GM12878 (cell line): Measurements from ENCODE around the gene RAB30. TPM values are rescaled to one million over a fixed set of nuclear protein-coding genes. Genes with fewer than 3 reads are reported as not detected.

Experiments used
- CREM ChIP-seq: IDR thresholded peaks from 2 replicates; pipeline ENCODE4 v1.6.1; 2014; ENCODE audit warnings: antibody characterized with exemption, low read depth
- ETV6 ChIP-seq, 2 experiments: fragments of 450-650 bp in 1 of 2; IDR thresholded peaks in 1 of 2; conservative IDR thresholded peaks in 1 of 2; 2 replicates each; pipeline ENCODE4 v1.6.1; 2014; ENCODE audit warnings: antibody characterized with exemption in 1 of 2, borderline replicate concordance in 1 of 2, low read depth in 1 of 2, mild to moderate bottlenecking in 1 of 2, moderate library complexity in 1 of 2
- FOXK2 ChIP-seq: fragments of 450-650 bp; IDR thresholded peaks from 2 replicates; pipeline ENCODE4 v1.6.1; 2017; ENCODE audit warnings: mild to moderate bottlenecking, moderate library complexity
- IKZF2 ChIP-seq, 2 experiments: fragments of 450-650 bp; IDR thresholded peaks; 2 replicates each; pipeline ENCODE4 v1.6.1; 2017; ENCODE audit warnings: mild to moderate bottlenecking in 2 of 2, moderate library complexity in 2 of 2
- JUND ChIP-seq: IDR thresholded peaks from 2 replicates; pipeline ENCODE4 v1.6.1; 2012; ENCODE audit warnings: low read depth, mild to moderate bottlenecking, low read length, improper control_type of control experiment, moderate library complexity
- KDM1A ChIP-seq: fragments of 200-600 bp; sonication (generic); IDR thresholded peaks from 2 replicates; pipeline ENCODE4 v1.6.1; 2016; ENCODE audit warnings: borderline replicate concordance
- MTA2 ChIP-seq: fragments of 450-650 bp; IDR thresholded peaks from 2 replicates; pipeline ENCODE4 v1.6.1; 2016; ENCODE audit warnings: low read depth, mild to moderate bottlenecking, moderate library complexity
- PAX8 ChIP-seq: fragments of 450-650 bp; IDR thresholded peaks from 2 replicates; pipeline ENCODE4 v1.6.1; 2017; ENCODE audit warnings: mild to moderate bottlenecking, moderate library complexity
- POLR2A ChIP-seq: IDR thresholded peaks from 2 replicates; pipeline ENCODE4 v1.6.1; 2011; ENCODE audit warnings: low read depth, mild to moderate bottlenecking, low read length
- POU2F2 ChIP-seq: IDR thresholded peaks from 3 replicates; pipeline ENCODE4 v1.6.1; 2011; ENCODE audit warnings: low read depth, mild to moderate bottlenecking, low read length, borderline replicate concordance
- RUNX3 ChIP-seq: IDR thresholded peaks from 2 replicates; pipeline ENCODE4 v1.6.1; 2012; ENCODE audit warnings: low read length, inconsistent platforms
- SREBF1 ChIP-seq: IDR thresholded peaks from 2 replicates; pipeline ENCODE4 v1.6.1; 2012; ENCODE audit warnings: mild to moderate bottlenecking, low read length
- TCF12 ChIP-seq: IDR thresholded peaks from 2 replicates; pipeline ENCODE4 v1.6.1; 2011; ENCODE audit warnings: low read depth, mild to moderate bottlenecking, low read length
- ZNF217 ChIP-seq: fragments of 450-650 bp; IDR thresholded peaks from 2 replicates; pipeline ENCODE4 v1.6.1; 2017; ENCODE audit warnings: antibody characterized with exemption, mild to moderate bottlenecking
- ZNF24 ChIP-seq: fragments of 450-650 bp; IDR thresholded peaks from 2 replicates; pipeline ENCODE4 v1.6.1; 2017; ENCODE audit warnings: antibody characterized with exemption, mild to moderate bottlenecking
- polyA plus RNA-seq, 11 experiments: library from polyadenylated mRNA; depleted of rRNA in 4 of 11; unstranded in 6 of 11; stranded (reverse) in 5 of 11; fragments of >200 nt; fragmentation: Nextera tagmentation in 4 of 11; fragmentation: Illumina TruSeq in 1 of 11; extraction: Ambion mirVana in 4 of 11; extraction: Trizol in 1 of 11; gene quantifications; 1 replicate in 1 of 11; 2 replicates in 10 of 11; pipeline versions ENCODE4 v1.2.1 to v1.2.3, GENCODE V29; 2011 to 2016; ENCODE audit warnings: inconsistent platforms in 2 of 11, missing spikeins in 2 of 11, low read depth in 1 of 11
- total RNA-seq, 4 experiments: library from RNA; depleted of rRNA in 3 of 4; stranded (reverse); fragments of >200 nt in 3 of 4; fragmentation: Illumina TruSeq in 1 of 4; extraction: Trizol in 1 of 4; gene quantifications; 2 replicates each; pipeline versions ENCODE4 v1.2.1 to v1.2.3, GENCODE V29; 2013 to 2021
- TF ChIP-seq, protein P1 (sequence below): fragments of 450-650 bp; IDR thresholded peaks from 2 replicates; pipeline ENCODE4 v1.6.1; 2016; ENCODE audit warnings: mild to moderate bottlenecking
- TF ChIP-seq, protein P2 (sequence below): IDR thresholded peaks from 2 replicates; pipeline ENCODE4 v1.6.1; 2011; ENCODE audit warnings: borderline replicate concordance, low read depth, mild to moderate bottlenecking, moderate library complexity, low read length; ENCODE audit not compliant: insufficient read depth, poor library complexity, severe bottlenecking
- TF ChIP-seq, protein P3 (sequence below): fragments of 150-350 bp; IDR thresholded peaks from 2 replicates; pipeline ENCODE4 v1.6.1; 2014; ENCODE audit warnings: mild to moderate bottlenecking, low read depth, low read length
- TF ChIP-seq, protein P4 (sequence below): fragments of 150-350 bp; IDR thresholded peaks from 2 replicates; pipeline ENCODE4 v1.6.1; 2016; ENCODE audit warnings: low read depth, low read length

RAB30 gene
- total and polyA plus RNA-seq, 10 of the 15 experiments (the other 5 are each of a cell fraction or from before 2014, with no cell fraction given): 9.8 to 26.7 (median 19.2) TPM

DNA sequence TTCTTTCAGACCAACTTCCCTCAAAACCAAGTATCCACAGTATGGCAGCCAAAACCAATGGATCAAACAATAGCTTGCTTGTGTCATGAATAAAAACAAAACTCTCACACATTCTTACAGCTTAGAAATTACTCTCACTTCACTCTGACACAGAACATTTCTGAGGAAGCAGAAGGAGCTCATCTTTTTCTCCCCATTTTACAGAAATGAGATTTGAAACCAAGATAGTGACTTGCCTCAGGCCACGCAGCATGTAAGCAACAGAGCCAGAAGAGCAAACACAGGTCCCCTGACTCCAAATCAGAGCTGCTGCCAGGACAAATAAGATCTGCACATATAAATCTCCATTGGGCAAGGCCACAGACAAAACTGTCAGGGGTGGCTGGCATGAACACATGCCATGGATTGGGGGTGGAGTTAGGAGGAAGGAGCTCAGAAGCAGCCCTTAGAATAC lies 64.8 kb downstream of the RAB30 start (continued):
- TF ChIP-seq, protein P1, sequence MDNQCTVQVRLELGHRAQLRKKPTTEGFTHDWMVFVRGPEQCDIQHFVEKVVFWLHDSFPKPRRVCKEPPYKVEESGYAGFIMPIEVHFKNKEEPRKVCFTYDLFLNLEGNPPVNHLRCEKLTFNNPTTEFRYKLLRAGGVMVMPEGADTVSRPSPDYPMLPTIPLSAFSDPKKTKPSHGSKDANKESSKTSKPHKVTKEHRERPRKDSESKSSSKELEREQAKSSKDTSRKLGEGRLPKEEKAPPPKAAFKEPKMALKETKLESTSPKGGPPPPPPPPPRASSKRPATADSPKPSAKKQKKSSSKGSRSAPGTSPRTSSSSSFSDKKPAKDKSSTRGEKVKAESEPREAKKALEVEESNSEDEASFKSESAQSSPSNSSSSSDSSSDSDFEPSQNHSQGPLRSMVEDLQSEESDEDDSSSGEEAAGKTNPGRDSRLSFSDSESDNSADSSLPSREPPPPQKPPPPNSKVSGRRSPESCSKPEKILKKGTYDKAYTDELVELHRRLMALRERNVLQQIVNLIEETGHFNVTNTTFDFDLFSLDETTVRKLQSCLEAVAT: 0 out of 2 replicates have a peak, but pooled peaks have one; percentile 25
- TF ChIP-seq POU2F2: no peak
- TF ChIP-seq SREBF1: no peak
- TF ChIP-seq KDM1A: no peak
- TF ChIP-seq POLR2A: no peak
- no peak for TF ChIP-seq FOXK2
- peak; percentile 38; the same call in 1 of the 2 replicates for TF ChIP-seq MTA2
- TF ChIP-seq, protein P2, sequence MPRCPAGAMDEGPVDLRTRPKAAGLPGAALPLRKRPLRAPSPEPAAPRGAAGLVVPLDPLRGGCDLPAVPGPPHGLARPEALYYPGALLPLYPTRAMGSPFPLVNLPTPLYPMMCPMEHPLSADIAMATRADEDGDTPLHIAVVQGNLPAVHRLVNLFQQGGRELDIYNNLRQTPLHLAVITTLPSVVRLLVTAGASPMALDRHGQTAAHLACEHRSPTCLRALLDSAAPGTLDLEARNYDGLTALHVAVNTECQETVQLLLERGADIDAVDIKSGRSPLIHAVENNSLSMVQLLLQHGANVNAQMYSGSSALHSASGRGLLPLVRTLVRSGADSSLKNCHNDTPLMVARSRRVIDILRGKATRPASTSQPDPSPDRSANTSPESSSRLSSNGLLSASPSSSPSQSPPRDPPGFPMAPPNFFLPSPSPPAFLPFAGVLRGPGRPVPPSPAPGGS: no peak
- no peak for TF ChIP-seq PAX8
- no peak for TF ChIP-seq JUND
- peak; percentile 89 for TF ChIP-seq ZNF217
- TF ChIP-seq, protein P3, sequence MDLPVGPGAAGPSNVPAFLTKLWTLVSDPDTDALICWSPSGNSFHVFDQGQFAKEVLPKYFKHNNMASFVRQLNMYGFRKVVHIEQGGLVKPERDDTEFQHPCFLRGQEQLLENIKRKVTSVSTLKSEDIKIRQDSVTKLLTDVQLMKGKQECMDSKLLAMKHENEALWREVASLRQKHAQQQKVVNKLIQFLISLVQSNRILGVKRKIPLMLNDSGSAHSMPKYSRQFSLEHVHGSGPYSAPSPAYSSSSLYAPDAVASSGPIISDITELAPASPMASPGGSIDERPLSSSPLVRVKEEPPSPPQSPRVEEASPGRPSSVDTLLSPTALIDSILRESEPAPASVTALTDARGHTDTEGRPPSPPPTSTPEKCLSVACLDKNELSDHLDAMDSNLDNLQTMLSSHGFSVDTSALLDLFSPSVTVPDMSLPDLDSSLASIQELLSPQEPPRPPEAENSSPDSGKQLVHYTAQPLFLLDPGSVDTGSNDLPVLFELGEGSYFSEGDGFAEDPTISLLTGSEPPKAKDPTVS: no peak
- peak; percentile 68; the same call in 1 of the 2 replicates for TF ChIP-seq ZNF24
- TF ChIP-seq ETV6 (conservative IDR thresholded peaks at IDR 0.05 in 1 of 2, IDR thresholded peaks at IDR 0.05 in 1 of 2; ENCODE audit: borderline replicate concordance in 1 of 2, low read depth in 1 of 2): peak in 1 of 2 experiments; percentile 50; a peak in 1 of 4 replicates
- TF ChIP-seq IKZF2 (IDR thresholded peaks at IDR 0.05): peak; percentile 85 to 90
- TF ChIP-seq CREM: 0 out of 2 replicates have a peak, but pooled peaks have one; percentile 10
- TF ChIP-seq, protein P4, sequence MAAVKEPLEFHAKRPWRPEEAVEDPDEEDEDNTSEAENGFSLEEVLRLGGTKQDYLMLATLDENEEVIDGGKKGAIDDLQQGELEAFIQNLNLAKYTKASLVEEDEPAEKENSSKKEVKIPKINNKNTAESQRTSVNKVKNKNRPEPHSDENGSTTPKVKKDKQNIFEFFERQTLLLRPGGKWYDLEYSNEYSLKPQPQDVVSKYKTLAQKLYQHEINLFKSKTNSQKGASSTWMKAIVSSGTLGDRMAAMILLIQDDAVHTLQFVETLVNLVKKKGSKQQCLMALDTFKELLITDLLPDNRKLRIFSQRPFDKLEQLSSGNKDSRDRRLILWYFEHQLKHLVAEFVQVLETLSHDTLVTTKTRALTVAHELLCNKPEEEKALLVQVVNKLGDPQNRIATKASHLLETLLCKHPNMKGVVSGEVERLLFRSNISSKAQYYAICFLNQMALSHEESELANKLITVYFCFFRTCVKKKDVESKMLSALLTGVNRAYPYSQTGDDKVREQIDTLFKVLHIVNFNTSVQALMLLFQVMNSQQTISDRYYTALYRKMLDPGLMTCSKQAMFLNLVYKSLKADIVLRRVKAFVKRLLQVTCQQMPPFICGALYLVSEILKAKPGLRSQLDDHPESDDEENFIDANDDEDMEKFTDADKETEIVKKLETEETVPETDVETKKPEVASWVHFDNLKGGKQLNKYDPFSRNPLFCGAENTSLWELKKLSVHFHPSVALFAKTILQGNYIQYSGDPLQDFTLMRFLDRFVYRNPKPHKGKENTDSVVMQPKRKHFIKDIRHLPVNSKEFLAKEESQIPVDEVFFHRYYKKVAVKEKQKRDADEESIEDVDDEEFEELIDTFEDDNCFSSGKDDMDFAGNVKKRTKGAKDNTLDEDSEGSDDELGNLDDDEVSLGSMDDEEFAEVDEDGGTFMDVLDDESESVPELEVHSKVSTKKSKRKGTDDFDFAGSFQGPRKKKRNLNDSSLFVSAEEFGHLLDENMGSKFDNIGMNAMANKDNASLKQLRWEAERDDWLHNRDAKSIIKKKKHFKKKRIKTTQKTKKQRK: no peak
- TF ChIP-seq TCF12: no peak
- 0 out of 2 replicates have a peak, but pooled peaks have one; percentile 12 for TF ChIP-seq RUNX3
- TF ChIP-seq, all 136 proteins: peak for 21
